Activated CD4-positive, alpha-beta T cell treated with anti-CD3 and anti-CD28 coated beads, Interleukin-2, Interleukin-4, amounts not matched to agents 100 ng/mL and 50 ng/mL, durations not matched to agents 16 hours and 8 hours (primary cell): ENCODE data around the gene PARD3B.

Source experiments
- DNase-seq: peaks from one replicate; pipeline ENCODE4 v3.0.0-alpha.2; 2020; ENCODE audit warnings: low spot score

PARD3B gene

DNA sequence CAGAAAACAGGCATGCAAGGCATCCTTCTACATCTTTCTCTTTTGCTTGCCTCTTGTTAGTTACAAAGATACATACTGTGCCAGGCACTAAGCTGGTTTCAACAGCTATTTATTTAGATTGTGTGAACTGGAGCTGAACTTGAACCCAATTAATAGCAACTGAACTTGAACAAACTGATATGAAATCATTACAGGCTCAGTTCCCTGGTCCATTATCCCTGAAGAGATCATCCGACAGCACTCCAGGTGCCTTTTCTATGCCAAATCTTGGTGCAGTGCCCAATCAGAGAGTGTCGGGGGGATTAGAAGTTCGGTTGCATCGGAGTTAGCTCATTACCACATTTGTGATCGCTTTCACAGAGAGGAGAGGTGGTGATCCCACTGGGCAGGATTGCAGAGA is 477.6 kb downstream of the PARD3B start:
- no peak for DNase-seq

DNA sequence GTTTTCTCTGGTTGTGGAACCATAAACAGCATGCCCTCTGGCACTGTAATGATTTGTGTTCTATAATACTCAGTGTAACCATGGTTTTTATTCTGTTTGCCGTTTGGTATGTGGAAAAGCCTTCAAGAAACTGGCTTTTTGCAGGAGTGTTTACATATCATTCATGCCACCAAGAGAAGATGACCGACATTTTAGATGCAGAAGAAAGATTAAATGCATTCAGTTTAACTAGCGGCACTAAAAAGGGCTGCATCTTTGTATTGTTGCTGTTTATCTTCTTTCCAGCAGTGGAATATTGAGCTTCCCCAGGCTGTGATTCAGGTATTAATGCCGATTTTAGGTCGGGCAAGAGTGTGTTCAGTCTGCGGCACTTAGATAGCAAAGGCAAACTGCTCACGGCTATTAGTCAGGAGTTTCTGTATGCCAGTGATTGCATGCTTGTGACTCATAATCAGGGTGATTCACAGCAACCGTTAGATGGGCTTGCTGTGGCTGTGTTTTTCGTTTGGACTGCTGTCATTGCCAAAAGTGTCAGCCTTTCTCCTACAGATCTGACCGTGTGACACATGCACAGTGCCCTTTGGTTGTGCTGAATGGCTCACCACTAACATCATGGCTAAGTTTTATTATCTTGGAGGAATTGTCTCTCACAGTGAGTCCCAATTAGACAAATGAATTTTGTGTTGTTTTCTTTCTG is 479.7 kb downstream of the PARD3B start:
- DNase-seq, result peak; percentile 81

DNA sequence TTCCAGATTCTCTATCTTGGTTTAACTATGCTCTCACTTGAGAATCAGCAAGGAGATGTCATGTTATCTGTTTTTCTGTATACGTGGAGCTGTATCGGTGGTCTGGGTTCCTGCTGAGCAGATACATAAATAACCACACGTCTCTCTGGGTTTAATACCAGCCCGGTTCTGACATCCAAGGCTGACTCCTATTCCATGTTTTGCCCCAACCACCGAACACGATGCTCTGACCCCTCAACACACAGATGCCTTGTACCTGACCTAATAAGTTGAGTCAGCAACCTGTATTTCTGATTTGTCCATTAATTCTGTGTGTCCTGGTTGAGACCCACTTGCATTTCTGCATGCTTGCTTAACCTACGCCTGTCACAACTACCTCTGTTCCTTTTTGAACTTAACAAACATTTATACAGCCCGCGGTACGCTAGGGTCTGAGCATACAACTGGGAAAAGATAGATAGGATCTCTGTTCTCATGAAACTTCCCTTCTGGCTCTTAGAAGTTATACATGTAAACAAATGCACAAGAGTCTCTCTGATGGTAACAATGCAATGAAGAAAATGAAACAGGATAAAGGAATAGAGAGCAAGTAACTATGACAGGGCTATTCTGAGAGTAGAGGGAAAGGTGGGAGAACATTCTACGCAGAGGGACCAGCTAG is 480.4 kb downstream of the PARD3B start:
- no peak for DNase-seq

DNA sequence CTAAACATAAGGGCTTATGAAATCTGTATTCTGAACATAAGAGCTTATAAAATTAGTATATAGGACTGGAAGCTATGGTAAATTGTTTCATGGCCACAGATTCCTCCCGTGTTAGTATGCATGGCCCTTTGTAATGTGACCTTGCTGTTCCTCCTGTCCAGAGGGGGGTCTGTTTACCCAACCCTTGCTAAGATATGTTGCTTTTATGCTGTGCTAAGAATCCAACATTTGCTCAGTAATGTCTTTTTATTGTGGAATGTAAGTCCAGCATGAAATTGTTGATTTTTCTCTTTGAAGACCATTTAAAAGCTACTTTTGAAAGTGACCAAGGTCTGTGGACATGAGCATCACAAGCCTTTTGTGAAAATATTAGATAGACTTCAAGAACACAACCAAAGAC is 485.4 kb downstream of the PARD3B start:
- DNase-seq, result no peak

DNA sequence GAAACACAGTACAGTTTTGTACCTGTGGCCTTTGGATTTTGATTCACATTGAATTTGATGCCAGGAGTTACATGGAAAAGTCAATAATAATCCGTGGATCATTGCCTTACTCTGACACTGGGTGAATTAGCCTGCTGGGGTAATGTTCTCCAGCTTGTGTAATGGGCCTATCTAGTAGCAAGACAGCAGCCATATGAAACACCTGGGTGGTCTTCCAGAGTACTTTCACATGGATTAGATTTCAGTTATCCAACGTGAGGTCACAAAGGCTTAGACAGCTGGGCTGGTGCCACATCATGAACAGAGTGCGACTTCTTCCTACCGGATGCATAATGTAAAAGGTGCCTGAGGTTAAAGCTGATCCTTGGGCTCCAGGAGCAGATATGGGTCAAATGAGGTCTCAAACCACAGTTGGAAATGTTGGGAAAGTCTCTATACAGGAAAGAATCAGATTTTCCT is 486.8 kb downstream of the PARD3B start:
- no peak for DNase-seq

DNA sequence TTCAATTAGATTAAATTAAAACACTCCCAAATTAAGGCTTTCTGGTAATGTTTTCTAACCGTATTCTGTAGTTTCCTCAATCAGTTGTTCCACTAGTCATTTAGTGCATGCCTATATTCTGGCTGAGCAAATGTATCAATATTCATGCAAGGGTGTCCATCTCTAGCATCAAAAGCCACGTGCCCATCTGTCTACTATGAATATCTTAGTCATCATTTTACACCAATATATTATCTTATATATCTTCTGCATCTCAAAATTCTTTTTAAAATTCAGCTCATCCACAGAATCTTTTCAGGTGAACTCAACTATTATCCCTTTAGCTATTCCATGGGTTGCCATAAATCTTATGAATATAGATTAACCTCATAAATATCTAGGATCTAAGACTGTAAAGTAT is 488.2 kb downstream of the PARD3B start:
- DNase-seq, result no peak

DNA sequence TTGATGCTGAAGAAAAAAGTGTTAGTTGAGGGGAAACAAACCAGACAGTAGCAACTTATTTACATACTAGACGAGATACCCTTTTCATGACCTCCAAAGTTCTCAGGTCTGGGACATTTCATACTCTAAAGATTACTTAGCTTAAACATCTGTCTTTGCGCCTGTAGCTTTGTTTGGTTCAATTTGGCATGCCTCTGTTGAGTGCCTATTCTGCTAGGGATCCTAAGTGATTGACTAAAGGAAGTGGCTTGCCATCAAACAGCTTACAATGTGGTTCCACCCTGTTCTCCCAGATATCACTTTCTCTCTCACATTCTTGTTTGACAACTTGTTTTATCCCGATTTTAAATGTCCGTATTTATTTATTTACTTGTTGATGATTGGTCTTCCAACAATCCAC is 488.8 kb downstream of the PARD3B start:
- DNase-seq, result no peak

DNA sequence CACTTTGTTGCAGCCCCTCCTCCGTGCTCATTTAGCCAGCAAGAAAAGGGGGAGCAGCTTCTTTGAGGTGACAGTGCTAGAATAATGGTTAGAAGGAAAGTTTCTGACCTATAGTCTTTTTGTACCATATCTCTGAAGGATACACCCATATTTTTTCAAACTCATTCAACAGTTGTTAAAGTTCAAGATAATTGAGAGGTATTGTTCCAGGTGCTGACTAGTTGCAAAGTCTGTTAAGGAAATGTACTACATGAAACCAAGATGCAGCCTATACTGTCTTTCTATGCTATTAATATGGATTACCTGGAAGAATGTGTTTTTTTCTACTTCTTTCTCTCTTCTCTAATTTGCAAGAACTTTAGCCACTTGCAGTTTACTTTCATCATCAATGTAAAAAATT is 495.0 kb downstream of the PARD3B start:
- no peak for DNase-seq

DNA sequence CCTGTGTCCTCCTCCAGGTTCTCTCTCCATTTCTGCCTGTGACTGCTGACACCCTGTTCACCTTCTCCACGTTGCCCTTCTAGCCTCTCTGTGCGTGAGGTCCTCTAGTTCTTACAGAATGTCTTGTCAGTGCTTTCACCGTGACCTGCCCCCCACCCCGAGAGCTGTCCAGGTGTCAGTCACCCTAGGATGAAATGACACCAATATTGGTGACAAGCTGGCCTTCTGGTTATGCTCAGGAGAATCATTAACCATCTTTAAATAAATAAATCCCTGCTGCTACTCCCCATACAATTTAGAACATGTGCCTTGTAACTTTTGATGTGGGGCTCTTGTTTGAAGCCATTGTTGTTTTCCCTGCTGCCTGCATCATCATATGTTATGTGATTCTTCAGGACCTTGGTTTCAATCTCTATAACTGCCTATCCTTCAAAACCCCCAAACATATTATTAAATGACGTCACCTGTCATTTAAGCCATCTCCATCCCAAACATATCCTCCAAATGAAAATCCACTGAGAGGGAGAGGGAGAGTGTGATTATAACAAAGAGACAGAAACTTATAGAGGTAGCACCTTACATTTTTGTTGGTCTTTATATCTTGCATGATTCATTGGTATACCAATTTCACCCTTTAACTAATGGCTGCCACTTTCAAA is 496.3 kb downstream of the PARD3B start:
- no peak for DNase-seq

DNA sequence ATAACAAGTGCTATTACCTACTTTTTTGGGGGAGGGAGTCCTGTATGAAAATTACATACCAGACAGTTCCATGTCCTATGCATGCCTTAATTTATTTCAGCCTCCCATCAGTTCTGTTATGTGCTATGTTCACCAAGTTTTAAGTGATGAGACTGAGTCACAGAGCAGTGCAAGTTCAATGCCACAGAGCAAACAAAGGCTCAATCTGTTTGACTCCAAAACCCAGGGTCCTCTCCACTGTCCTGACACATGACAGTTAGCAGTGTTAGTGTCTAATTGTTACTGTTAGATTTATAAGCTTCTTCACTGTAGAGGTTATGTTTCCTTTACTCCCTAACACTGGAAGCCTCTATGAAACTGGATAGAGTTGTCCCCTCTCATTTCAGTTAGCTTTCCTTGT is 498.0 kb downstream of the PARD3B start:
- no peak for DNase-seq

DNA sequence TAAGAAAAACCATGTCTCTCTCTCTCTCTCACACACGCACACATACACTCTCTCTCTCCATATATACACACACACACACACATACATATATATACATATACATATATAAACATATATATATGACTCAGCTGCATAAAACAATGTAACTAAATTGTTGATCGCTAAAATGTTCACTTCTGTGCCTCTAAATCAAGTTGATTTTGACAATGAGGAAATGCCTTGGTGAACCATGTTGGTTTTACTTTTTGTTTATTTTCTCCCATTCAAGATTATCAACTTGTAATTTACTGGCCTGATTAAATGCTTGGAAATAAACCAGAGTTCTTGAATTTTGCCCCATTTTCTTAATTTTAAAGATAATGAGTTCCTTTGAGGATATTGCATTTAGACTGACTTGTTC is 500.4 kb downstream of the PARD3B start:
- no peak for DNase-seq

DNA sequence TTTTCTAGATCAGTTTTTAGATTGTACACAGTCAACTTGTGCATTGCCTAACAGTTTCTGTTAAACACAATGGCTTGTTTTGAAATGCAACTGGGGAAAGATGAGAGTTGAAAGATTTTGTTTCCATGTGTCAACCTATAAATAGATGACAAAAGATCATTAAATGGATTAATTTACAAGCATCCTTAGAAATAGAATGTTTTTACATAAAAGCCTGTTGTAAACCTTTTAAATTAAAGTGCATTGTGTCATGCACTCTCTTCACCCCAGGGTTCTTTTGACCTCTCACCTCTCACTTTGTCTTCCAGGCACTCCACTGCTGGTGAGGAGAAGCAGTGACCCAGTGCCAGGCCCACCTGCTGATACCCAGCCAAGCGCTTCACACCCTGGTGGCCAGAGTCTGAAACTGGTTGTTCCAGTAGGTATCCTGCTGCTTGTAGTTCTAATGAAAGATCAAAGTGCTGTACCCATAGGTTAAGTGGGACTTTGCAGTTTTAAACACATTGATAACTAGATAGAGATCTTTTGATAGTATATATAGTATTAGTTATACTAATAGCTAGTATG is 502.1 kb downstream of the PARD3B start:
- no peak for DNase-seq

DNA sequence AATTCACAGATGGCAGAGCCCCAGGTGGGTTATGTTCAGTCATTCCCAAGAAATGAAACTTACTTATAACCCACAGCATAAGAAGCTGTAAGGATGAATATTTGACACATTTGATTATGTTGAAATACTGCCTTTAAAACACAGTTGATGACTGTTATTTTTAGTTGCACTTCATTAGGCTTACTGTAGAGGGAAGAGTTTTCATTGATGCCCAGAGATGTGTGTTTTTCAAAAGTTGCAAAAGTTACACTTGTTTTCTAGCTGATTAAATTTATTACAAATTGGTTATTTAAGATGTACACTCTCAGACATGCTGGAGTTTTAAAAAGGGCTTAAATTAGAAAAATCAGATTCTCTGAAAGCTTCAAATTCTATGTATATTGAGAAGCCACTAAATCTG is 506.1 kb downstream of the PARD3B start:
- no peak for DNase-seq

DNA sequence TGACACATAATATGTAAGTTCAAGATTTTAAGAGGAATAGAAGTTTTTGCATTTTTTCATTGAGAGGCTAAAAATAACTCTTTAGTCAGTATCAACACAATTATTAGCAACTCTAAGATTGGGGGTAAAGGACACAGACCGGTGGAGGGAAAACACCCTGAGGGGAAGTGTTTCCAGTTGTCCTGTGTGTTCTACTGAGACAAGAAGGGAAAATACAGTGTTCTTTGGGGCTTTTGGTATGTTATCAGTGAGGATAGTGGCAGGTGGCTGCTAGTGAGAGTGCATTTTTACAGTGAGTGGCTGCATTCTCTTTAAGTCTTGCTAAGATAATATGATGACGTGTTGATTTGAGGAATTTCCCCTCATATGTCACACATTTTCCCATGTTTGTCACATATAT is 507.5 kb downstream of the PARD3B start:
- no peak for DNase-seq

DNA sequence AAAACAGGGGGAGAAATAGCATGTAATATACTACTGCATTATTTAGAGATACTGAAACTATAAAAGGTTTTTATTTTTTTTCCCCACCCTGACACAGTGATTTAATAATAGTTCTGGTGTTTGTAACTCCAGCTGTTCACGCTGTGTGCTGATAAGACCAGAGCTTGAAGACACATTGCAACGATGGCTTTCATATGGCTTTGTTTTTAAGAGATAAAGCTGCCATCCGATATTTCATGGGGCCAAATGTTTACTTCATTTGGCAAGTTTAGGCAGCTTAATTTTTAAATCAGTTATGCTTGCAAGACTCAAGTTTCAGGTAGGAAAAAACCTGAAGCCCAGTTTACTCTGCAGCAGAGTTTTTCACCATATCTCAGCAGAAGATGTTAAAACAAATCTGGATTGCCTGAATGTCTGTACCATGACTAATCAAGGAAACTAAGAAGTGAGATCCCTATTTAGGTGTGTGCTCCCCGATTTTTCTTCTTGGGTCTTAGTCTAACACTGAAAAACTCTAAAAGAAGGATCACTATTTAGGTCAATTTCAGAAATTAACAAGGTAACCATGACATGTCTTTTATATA is 508.6 kb downstream of the PARD3B start:
- DNase-seq, result no peak

DNA sequence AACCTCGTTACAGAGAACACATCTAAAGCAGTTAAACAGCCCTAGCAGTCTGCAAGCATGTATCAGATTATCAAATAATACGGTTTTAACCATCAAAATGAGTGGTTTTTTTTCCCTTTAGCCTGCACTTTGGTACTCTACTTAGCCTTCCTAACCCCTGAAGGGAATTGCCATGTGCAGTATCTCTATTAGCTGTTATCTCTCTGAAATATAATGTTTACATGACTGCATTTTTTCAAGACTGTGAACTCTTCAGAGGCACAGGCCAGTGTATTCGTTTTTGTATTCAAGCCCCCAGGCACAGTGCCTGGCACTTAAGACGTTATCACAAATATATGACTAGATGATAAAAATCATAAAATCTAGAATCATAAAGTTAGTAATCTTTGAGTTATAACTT is 509.5 kb downstream of the PARD3B start:
- DNase-seq, result no peak

DNA sequence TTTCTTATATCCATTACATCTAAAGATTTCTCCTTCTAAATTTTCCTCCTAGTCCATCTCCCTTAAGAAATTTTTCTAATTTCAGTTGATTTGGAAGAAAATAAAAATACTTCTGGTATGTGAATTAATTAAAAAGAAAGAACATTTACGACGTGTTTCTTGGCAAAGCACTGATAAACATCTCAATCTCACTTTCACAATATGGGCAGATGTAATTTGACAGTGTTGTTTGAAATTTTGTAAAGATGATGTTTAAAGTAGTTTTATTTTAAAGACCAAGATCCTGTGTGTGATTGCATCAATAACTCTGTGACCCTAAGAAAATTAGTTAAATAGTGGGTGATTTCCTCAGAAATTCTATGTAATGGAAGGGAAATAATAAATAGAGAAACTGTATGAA is 510.0 kb downstream of the PARD3B start:
- no peak for DNase-seq

DNA sequence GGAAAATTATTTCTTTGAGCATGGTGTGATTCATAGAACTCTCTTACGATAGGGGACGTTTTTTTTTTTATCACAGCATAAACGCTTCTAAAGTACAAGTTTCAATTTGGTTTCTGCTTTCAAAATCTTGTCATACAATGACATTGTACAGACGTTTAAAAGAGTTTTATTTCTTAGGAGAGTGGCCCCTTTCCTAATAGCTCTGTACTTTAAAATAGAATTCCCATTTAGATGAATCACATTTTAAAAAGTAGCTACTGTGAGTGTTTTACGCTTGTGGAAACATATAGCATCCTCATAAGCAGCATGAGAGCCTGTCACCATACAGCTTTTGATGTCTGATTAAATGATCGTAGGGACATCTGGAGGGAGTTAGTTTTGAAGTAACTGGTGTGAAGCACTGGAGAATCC is 510.9 kb downstream of the PARD3B start:
- DNase-seq, result no peak

DNA sequence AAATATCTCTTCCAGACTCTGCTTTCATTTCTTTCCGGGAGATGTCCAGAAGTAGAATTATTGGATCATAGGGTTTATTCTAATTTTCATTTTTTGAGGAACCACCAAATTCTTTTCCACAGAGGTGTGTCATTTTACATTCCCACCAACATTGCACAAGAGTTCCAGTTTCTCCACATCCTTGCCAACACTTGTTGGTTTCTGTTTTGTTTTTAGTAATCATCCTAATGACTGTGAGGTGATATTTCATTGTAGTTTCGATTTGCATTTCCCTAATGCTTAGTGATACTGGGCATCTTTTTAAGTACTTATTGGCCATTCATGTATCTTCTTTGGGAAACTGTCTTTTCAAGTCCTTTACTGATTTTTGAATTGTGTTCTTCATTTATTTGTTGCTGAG is 513.1 kb downstream of the PARD3B start:
- DNase-seq, result peak; percentile 26

DNA sequence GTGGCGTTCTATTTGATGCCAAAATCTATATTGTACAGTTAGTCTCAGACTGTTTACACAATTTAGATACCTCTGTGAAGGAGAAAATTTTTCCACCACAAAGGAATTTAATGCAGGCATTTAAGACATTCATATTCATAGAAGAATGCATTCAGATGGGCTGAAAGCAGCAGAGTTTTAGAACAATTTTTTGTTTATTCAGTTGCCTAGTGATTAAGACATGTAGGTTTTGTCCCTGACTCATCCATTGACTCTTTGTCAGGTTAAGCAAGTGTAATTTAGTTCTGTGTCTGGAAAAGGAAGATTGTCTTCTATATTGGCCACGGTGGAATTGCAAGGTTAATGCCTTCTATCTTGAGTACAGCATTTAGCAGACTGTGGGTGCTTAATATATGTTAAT is 515.0 kb downstream of the PARD3B start:
- no peak for DNase-seq

DNA sequence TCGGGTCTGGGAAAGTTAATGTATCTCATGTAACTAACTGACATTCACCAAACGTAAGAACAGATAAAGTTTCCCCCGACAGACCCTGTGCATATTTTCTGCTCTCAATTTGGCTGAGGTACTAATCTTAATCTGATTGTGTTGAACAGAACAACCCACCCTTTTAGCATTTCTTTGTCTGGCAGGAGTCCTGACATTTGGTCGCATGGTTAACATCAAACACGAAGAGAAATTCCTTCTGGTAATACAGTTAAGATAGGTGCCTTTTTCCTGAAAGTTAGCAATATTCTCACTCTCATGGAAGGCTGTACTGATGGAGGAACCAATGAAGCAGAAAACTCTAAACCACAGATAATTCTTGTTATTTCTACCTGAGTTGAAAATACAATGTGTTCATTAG is 520.8 kb downstream of the PARD3B start:
- DNase-seq, result no peak

DNA sequence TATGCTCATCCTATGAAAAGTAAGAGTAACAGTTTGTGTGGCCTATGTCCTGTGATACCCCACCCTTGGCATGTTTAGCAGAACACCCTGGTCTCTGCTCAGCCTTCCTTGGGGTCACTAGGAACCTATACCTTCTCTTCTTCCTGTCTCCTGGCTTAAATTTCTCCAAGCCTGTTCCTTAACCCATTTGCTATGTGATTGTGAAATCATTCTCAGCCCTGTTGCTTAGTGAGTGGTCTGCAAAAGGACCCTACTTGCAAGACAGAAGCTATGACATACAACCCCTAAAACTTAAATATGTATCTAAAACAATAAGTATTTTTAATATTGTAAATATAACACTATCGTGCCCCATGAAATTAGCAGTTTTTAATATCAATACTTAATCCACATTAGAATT is 524.7 kb downstream of the PARD3B start:
- DNase-seq, result no peak

DNA sequence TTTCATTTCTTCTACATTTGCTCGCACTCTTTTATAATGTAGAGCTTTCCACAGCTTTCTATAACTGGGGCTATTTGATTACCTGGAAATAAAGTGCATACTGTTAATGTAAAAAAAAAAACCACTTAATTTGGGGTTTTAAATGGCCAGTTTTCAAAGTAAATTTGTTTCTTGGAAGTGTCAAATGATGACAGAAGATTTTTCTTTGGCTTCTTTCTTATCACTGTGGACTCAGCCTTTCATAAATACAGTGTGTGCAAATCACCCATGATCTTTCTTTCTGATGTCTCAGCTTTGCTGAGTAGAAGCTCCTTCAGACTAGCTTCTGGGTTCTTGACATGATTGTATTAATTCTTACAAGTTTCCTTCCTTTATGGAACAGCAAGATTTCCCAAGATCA is 525.6 kb downstream of the PARD3B start:
- no peak for DNase-seq
